RCC 7860 (cell line): ENCODE measurements around the gene ATRAID.
"Not testable (repeated sequence)": the region's sequence is repeated elsewhere in the genome, so short reads cannot be mapped to it uniquely, and the experiment has no call there.

Experiments used
- DNase-seq: peaks from one replicate; pipeline ENCODE4 v3.0.0-alpha.2; 2015; ENCODE audit warnings: low spot score
- FAIRE-seq: peaks from 2 replicates; lab custom pipeline; 2012; peaks lifted over from hg19 to GRCh38; lab: Jason Lieb, UNC

ATRAID gene

GRCh38 chr2:27191070-27191829, 20.6 kb upstream of the ATRAID start:
- DNase-seq (peak; percentile 33), FAIRE-seq (no peak)

- FAIRE-seq = peak; percentile 8
Measured at GRCh38 chr2:27194538-27195354, 17.1 kb upstream of the ATRAID start.

GRCh38 chr2:27195799-27196198, 16.0 kb upstream of the ATRAID start:
- not testable (repeated sequence) for DNase-seq, FAIRE-seq

More at GRCh38 chr2:27194538-27195354, 17.1 kb upstream of the ATRAID start:
- no peak for DNase-seq

GRCh38 chr2:27198068-27198467, 13.8 kb upstream of the ATRAID start:
- not testable (repeated sequence) for FAIRE-seq, DNase-seq

GRCh38 chr2:27198627-27199026, 13.2 kb upstream of the ATRAID start:
- DNase-seq (no peak), FAIRE-seq (no peak)

GRCh38 chr2:27199241-27199640, 12.6 kb upstream of the ATRAID start:
- no peak for FAIRE-seq

GRCh38 chr2:27201675-27202074, 10.2 kb upstream of the ATRAID start:
- FAIRE-seq = no peak
- no peak for DNase-seq

More at GRCh38 chr2:27199241-27199640, 12.6 kb upstream of the ATRAID start:
- DNase-seq = no peak

GRCh38 chr2:27202854-27203253, 9.0 kb upstream of the ATRAID start:
- no peak for FAIRE-seq

GRCh38 chr2:27203741-27204140, 8.1 kb upstream of the ATRAID start:
- DNase-seq (no peak), FAIRE-seq (no peak)

More at GRCh38 chr2:27202854-27203253, 9.0 kb upstream of the ATRAID start:
- DNase-seq = no peak

- no peak for DNase-seq
- no peak for FAIRE-seq
Measured at GRCh38 chr2:27204566-27204965, 7.3 kb upstream of the ATRAID start.

GRCh38 chr2:27205206-27205605, 6.6 kb upstream of the ATRAID start:
- FAIRE-seq (no peak), DNase-seq (no peak)

- DNase-seq = no peak
- FAIRE-seq = no peak
Measured at GRCh38 chr2:27206346-27206745, 5.5 kb upstream of the ATRAID start.

- FAIRE-seq (no peak), DNase-seq (no peak)
Measured at GRCh38 chr2:27208486-27209050, 3.3 kb upstream of the ATRAID start.

GRCh38 chr2:27209621-27210401, 2.0 kb upstream of the ATRAID start:
- FAIRE-seq = no peak
- no peak for DNase-seq

- peak; percentile 64 for DNase-seq
Measured at GRCh38 chr2:27211241-27211942, 449 bp upstream of the ATRAID start.

GRCh38 chr2:27212626-27213471, 1.0 kb downstream of the ATRAID start:
- FAIRE-seq (no peak), DNase-seq (peak; percentile 27)

More at GRCh38 chr2:27211241-27211942, 449 bp upstream of the ATRAID start:
- FAIRE-seq = no peak

GRCh38 chr2:27214941-27215340, 3.1 kb downstream of the ATRAID start:
- DNase-seq = no peak
- FAIRE-seq = no peak

- FAIRE-seq (no peak), DNase-seq (no peak)
Measured at GRCh38 chr2:27216416-27217137, 4.7 kb downstream of the ATRAID start.
